Hepatocyte (in vitro differentiated cells): ENCODE data around the gene SRR. TPM values are rescaled to one million over a fixed set of nuclear protein-coding genes. Genes with fewer than 3 reads are reported as not detected.
A peak's percentile ranks its signal among the peaks of the same experiment; 100 is the strongest.

Experiments
- DNase-seq: peaks from one replicate; pipeline ENCODE4 v3.0.0-alpha.2; 2016; ENCODE audit warnings: low spot score
- H2AFZ ChIP-seq: fragments of 200-600 bp; sonication (generic); 2 replicates; pipeline ENCODE4 v1.6.0; 2016; ENCODE audit warnings: antibody characterized with exemption, mild to moderate bottlenecking
- H3K27ac ChIP-seq: fragments of 200-600 bp; sonication (generic); 2 replicates; pipeline ENCODE4 v1.5.1; 2016; ENCODE audit warnings: mild to moderate bottlenecking
- H3K27me3 ChIP-seq: fragments of 200-600 bp; sonication (generic); 2 replicates; pipeline ENCODE4 v1.6.1; 2016
- H3K36me3 ChIP-seq: fragments of 200-600 bp; sonication (generic); replicated peaks from 2 replicates; pipeline ENCODE4 v1.5.1; 2016; ENCODE audit warnings: low read depth; ENCODE audit not compliant: insufficient read depth
- H3K4me1 ChIP-seq: fragments of 200-600 bp; sonication (generic); 2 replicates; pipeline ENCODE4 v1.5.1; 2016; ENCODE audit warnings: mild to moderate bottlenecking, moderate library complexity; ENCODE audit not compliant: insufficient read depth
- H3K4me2 ChIP-seq: fragments of 200-600 bp; sonication (generic); 2 replicates; pipeline ENCODE4 v1.6.0; 2016
- H3K4me3 ChIP-seq: fragments of 200-600 bp; sonication (generic); 2 replicates; pipeline ENCODE4 v1.5.1; 2016; ENCODE audit warnings: mild to moderate bottlenecking
- H3K79me2 ChIP-seq: fragments of 200-600 bp; sonication (generic); 2 replicates; pipeline ENCODE4 v1.6.0; 2017; ENCODE audit warnings: mild to moderate bottlenecking
- H3K9me2 ChIP-seq: fragments of 200-600 bp; sonication (generic); replicated peaks from 2 replicates; pipeline ENCODE4 v1.6.0; 2017; ENCODE audit warnings: mild to moderate bottlenecking; ENCODE audit not compliant: insufficient read depth
- H3K9me3 ChIP-seq: fragments of 200-600 bp; sonication (generic); 2 replicates; pipeline ENCODE4 v1.5.1; 2016; ENCODE audit warnings: low read depth, mild to moderate bottlenecking
- H4K20me1 ChIP-seq: fragments of 200-600 bp; sonication (generic); 2 replicates; pipeline ENCODE4 v1.6.0; 2016; ENCODE audit warnings: mild to moderate bottlenecking; ENCODE audit not compliant: insufficient read depth, poor library complexity, severe bottlenecking
- EZH2 ChIP-seq: fragments of 200-600 bp; sonication (generic); IDR thresholded peaks from 2 replicates; pipeline ENCODE4 v1.6.1; 2016; ENCODE audit warnings: antibody characterized with exemption, mild to moderate bottlenecking, borderline replicate concordance
- EZH2phosphoT487 ChIP-seq: fragments of 200-600 bp; sonication (generic); IDR thresholded peaks from one replicate; pipeline ENCODE4 v1.6.1; 2018; ENCODE audit warnings: antibody characterized with exemption, mild to moderate bottlenecking, low read depth, moderate library complexity; ENCODE audit not compliant: unreplicated experiment, severe bottlenecking
- WGBS: methylation state at CpG from one replicate; pipeline ENCODE4 v1.1.6; 2016; ENCODE audit warnings: low lambda C conversion rate; ENCODE audit errors: missing lambda C conversion rate; 5-methylcytosine and 5-hydroxymethylcytosine counted together
- polyA plus RNA-seq: library from polyadenylated mRNA; unstranded; fragments of >200 nt; fragmentation: Nextera tagmentation; extraction: Ambion mirVana; gene quantifications from 2 replicates; pipeline ENCODE4 v1.2.1, GENCODE V29; 2016
- total RNA-seq: library from RNA; depleted of rRNA; stranded (reverse); fragments of >200 nt; gene quantifications from 2 replicates; pipeline ENCODE4 v1.2.3, GENCODE V29; 2014
- TF ChIP-seq, protein P1 (sequence below): fragments of 200-600 bp; sonication (generic); IDR thresholded peaks from 2 replicates; pipeline ENCODE4 v1.5.1; 2016; ENCODE audit warnings: antibody characterized with exemption, mild to moderate bottlenecking; ENCODE audit not compliant: poor library complexity

The SRR gene
- total and polyA plus RNA-seq, 2 experiments from 2014 or later, result 7.8 to 16.0 TPM

DNA sequence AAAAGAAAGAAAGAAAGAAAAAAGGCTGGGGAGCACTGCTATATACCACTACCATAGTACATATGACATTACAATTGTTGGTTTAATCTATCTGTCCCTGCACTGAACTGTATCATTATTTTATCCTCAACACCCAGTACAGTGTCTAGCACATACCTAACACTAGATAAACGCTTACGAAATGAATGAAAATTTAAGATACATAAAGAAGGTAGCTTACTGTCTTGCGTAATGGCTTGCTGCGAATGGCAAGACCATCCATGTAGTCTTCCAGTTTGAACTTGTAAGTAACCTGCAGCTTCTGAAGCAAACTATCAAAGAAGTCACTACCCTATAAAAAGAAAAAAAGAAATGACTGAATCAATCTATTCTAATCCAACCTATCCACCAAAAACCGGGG lies 6.7 kb upstream of the SRR start:
- Histone ChIP-seq H3K27ac (no peak overlapping the region), H3K4me3 (no peak overlapping the region), H3K79me2 (peaks cover 69% of the 10 kb centered on the region), H3K4me1 (no peaks in the 10 kb centered on the region), H3K27me3 (no peaks in the 10 kb centered on the region), H2AFZ (no peak overlapping the region), H3K4me2 (no peak overlapping the region), H3K36me3 (no peaks in the 10 kb centered on the region), H4K20me1 (peaks cover 7% of the 10 kb centered on the region), H3K9me2 (no peaks in the 10 kb centered on the region), H3K9me3 (no peaks in the 10 kb centered on the region)
- DNase-seq, result no peak
- WGBS, result 96% methylated on average over 5 of the region's 5 CpGs
- no peak for TF ChIP-seq EZH2phosphoT487
- no peak for TF ChIP-seq EZH2
- TF ChIP-seq, protein P1, sequence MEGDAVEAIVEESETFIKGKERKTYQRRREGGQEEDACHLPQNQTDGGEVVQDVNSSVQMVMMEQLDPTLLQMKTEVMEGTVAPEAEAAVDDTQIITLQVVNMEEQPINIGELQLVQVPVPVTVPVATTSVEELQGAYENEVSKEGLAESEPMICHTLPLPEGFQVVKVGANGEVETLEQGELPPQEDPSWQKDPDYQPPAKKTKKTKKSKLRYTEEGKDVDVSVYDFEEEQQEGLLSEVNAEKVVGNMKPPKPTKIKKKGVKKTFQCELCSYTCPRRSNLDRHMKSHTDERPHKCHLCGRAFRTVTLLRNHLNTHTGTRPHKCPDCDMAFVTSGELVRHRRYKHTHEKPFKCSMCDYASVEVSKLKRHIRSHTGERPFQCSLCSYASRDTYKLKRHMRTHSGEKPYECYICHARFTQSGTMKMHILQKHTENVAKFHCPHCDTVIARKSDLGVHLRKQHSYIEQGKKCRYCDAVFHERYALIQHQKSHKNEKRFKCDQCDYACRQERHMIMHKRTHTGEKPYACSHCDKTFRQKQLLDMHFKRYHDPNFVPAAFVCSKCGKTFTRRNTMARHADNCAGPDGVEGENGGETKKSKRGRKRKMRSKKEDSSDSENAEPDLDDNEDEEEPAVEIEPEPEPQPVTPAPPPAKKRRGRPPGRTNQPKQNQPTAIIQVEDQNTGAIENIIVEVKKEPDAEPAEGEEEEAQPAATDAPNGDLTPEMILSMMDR, result no peak

DNA sequence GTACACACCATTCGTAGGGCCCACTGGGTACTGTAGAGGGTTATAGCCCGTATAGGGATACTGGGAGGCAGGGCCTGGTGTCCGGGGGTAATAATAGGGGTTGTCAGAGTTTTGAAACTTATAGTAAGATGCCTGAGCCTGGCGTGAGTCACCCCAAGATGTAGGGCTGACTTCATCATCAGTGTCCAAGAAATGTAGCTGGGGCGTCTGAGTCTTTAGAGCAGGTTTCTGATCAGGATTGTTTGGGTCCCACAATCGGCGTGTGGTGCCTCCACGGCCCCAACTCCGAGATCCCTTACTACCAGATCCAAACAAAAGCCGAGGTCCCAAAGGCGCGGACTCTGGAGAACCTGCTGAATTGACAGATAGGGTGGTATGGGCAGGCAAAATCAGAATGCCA lies 4.6 kb upstream of the SRR start:
- no peak for DNase-seq
- Histone ChIP-seq H3K27me3 (no peaks in the 10 kb centered on the region), H2AFZ (no peak overlapping the region), H3K9me2 (no peaks in the 10 kb centered on the region), H3K9me3 (no peaks in the 10 kb centered on the region), H3K4me3 (no peak overlapping the region), H4K20me1 (peaks cover 7% of the 10 kb centered on the region), H3K27ac (no peak overlapping the region), H3K4me1 (no peaks in the 10 kb centered on the region), H3K4me2 (no peak overlapping the region), H3K36me3 (no peaks in the 10 kb centered on the region), H3K79me2 (peaks cover 77% of the 10 kb centered on the region)
- WGBS, result 97% methylated on average over 12 of the region's 12 CpGs
- no peak for TF ChIP-seq EZH2phosphoT487
- TF ChIP-seq, protein P1, result no peak
- TF ChIP-seq EZH2, result no peak

DNA sequence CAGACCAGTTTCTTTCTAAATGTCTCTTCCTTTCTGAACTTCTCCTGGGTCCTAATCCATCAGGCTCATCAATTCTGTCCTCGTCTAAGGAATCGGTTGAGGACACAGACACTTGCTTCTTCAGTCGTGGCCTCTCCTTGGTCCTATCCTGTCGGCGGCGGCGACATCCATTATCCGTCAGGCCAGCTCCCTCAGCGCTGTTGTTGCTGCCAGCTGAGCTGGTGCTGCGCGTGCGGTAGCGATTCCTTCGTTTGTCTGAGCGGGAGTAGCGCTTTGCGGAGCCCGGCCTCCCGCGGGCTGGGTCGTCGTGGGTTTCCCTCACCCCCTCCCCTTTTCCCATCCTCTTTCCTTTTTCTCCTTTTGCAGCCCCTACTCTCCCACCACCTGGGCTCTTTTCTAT lies 4.0 kb upstream of the SRR start:
- 95% methylated on average over 21 of the region's 22 CpGs for WGBS
- Histone ChIP-seq H3K27ac (no peak overlapping the region), H3K27me3 (no peaks in the 10 kb centered on the region), H3K9me2 (no peaks in the 10 kb centered on the region), H3K4me2 (no peak overlapping the region), H2AFZ (no peak overlapping the region), H3K79me2 (peaks cover 79% of the 10 kb centered on the region), H3K4me3 (no peak overlapping the region), H3K36me3 (no peaks in the 10 kb centered on the region), H3K9me3 (no peaks in the 10 kb centered on the region), H3K4me1 (no peaks in the 10 kb centered on the region), H4K20me1 (peaks cover 7% of the 10 kb centered on the region)
- TF ChIP-seq EZH2phosphoT487, result no peak
- TF ChIP-seq, protein P1, result no peak
- no peak for TF ChIP-seq EZH2
- DNase-seq, result no peak

DNA sequence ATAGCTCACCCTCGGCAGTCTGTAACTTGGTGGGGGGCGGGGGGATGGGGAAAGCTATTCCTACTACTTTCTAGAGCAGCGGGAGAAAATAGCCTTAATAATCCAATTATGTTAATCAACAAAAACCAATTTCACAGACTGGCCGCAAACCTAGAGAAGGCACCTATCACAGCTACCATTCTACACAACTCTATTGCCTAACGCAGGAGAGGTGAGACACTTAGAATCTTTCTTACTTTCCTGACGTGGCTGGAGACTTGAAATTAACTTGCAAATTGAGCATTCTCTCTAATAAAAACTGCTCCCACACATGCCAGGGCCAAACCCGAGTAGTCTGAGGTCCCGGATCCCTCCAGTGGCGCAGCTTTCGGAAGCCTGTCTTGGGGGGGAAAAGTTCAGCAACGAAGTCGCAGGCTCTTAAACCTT lies 959 bp upstream of the SRR start:
- Histone ChIP-seq H3K4me2 (peak overlapping the region; percentile 77), H3K79me2 (peaks cover 55% of the 10 kb centered on the region), H3K9me3 (no peaks in the 10 kb centered on the region), H4K20me1 (peaks cover 3% of the 10 kb centered on the region), H3K36me3 (no peaks in the 10 kb centered on the region), H2AFZ (peak overlapping the region; percentile 71), H3K4me3 (peak overlapping the region; percentile 53), H3K9me2 (no peaks in the 10 kb centered on the region), H3K27me3 (no peaks in the 10 kb centered on the region), H3K27ac (peak overlapping the region; percentile 96), H3K4me1 (no peaks in the 10 kb centered on the region)
- WGBS, result under 1% methylated on average over 12 of the region's 12 CpGs
- DNase-seq, result no peak
- no peak for TF ChIP-seq EZH2phosphoT487
- TF ChIP-seq, protein P1, result no peak
- TF ChIP-seq EZH2, result no peak
